Retinal pigment epithelial cell (primary cell): Measurements from ENCODE around the gene TK2.
"Not testable (repeated sequence)": the region's sequence is repeated elsewhere in the genome, so short reads cannot be mapped to it uniquely, and the experiment has no call there.

Experiments used
- DNase-seq: peaks from one replicate; pipeline ENCODE4 v3.0.0-alpha.2; 2010; ENCODE audit warnings: low read depth
- H3K4me3 ChIP-seq: 2 replicates; pipeline ENCODE4 v1.5.1; 2011; ENCODE audit warnings: mild to moderate bottlenecking, low read length, control low read depth, moderate library complexity
- CTCF ChIP-seq: conservative IDR thresholded peaks from 2 replicates; pipeline ENCODE4 v1.5.1; 2011; ENCODE audit warnings: low read depth, low read length, control low read depth, inconsistent platforms

Gene TK2

GRCh38 chr16:66569827-66570405, 20.0 kb upstream of the TK2 start:
- DNase-seq = peak; percentile 86
- TF ChIP-seq CTCF = no peak
- H3K4me3 ChIP-seq = no peak overlapping the region

- no peak for DNase-seq
- H3K4me3 ChIP-seq = no peak overlapping the region
- no peak for TF ChIP-seq CTCF
Observed at GRCh38 chr16:66569131-66569530, 19.2 kb upstream of the TK2 start.

- no peak overlapping the region for H3K4me3 ChIP-seq
- DNase-seq = no peak
- TF ChIP-seq CTCF = no peak
Observed at GRCh38 chr16:66568355-66568754, 18.4 kb upstream of the TK2 start.

GRCh38 chr16:66567270-66567669, 17.3 kb upstream of the TK2 start:
- not testable (repeated sequence) for DNase-seq, H3K4me3 ChIP-seq

- no peak for TF ChIP-seq CTCF
- no peak within 1 kb of the TSS for H3K4me3 ChIP-seq
- no peak for DNase-seq
Observed at GRCh38 chr16:66566051-66566901, 16.4 kb upstream of the TK2 start, which contains the start of gene CMTM1. CMTM1 (plus strand) TSS chr16:66566439; CDS start chr16:66566514, 75 bp downstream.

- no peak for DNase-seq
- H3K4me3 ChIP-seq = no peak overlapping the region
- TF ChIP-seq CTCF = no peak
Observed at GRCh38 chr16:66563574-66564334, 13.8 kb upstream of the TK2 start.

GRCh38 chr16:66562986-66563385, 13.1 kb upstream of the TK2 start:
- no peak for TF ChIP-seq CTCF
- no peak for DNase-seq
- no peak overlapping the region for H3K4me3 ChIP-seq
